Psoas muscle (tissue), 8 donors: ENCODE results near the gene ADAMTS2. TPM values are rescaled to one million over a fixed set of nuclear protein-coding genes. Genes with fewer than 3 reads are reported as not detected.

Source experiments
- ATAC-seq, 4 donors: fragments of 200-7000 bp; cut with Tn5 transposase; one replicate each; pipeline ENCODE4 v1.9.1; 2020; ENCODE audit warnings: moderate library complexity in 3 of 4, mild to moderate bottlenecking in 2 of 4
- DNase-seq, 2 donors: peaks; one replicate each; pipeline ENCODE4 v3.0.0-alpha.2; 2020
- H3K27ac ChIP-seq: fragments of 200-600 bp; one replicate; pipeline ENCODE4 v1.8.0; 2022
- H3K27me3 ChIP-seq, 3 donors: fragments of 200-600 bp in 1 of 3; one replicate each; pipeline versions ENCODE4 v1.6.1 to v1.8.0; 2013 to 2022; ENCODE audit warnings: low read length in 2 of 3, mild to moderate bottlenecking in 2 of 3, moderate library complexity in 1 of 3; ENCODE audit not compliant: insufficient read depth in 3 of 3
- H3K36me3 ChIP-seq, 2 donors: fragments of 200-600 bp in 1 of 2; one replicate each; pipeline versions ENCODE4 v1.6.1 to v1.8.0; 2013 to 2022; ENCODE audit warnings: low read depth in 1 of 2, mild to moderate bottlenecking in 1 of 2, moderate library complexity in 1 of 2; ENCODE audit not compliant: insufficient read depth in 1 of 2
- H3K4me1 ChIP-seq: fragments of 200-600 bp; one replicate; pipeline ENCODE4 v1.8.0; 2022
- H3K4me3 ChIP-seq: fragments of 200-600 bp; one replicate; pipeline ENCODE4 v1.8.0; 2022; ENCODE audit warnings: mild to moderate bottlenecking
- H3K9me3 ChIP-seq: fragments of 200-600 bp; one replicate; pipeline ENCODE4 v1.8.0; 2022
- WGBS, 3 donors: extraction: QIAGEN DNeasy Blood & Tissue Kit; methylation state at CpG; one replicate each; pipeline versions ENCODE4 v1.1.6 to v1.1.7; 2013; 5-methylcytosine and 5-hydroxymethylcytosine counted together
- intact Hi-C, 2 donors: fragments of 100-400 bp; cut with DNase I; formaldehyde crosslinking; loops; one replicate each; pipeline versions ENCODE4 v1.11.0 to v1.14.2; 2022
- polyA plus RNA-seq, 3 donors: library from polyadenylated mRNA; stranded (reverse); fragments of 200-250 nt; gene quantifications; one replicate each; pipeline ENCODE4 v1.2.3, GENCODE V29; 2013
- total RNA-seq, 4 donors: library from RNA; stranded (reverse); fragmentation: NEBNext Ultra II Directional in 2 of 4; extraction: Animal tissue kit (Norgen Biotek cat#: 25700) in 2 of 4; gene quantifications; one replicate each; pipeline versions ENCODE4 v1.2.1 to v1.2.4, GENCODE V29; 2021 to 2023
- TF ChIP-seq, protein P1 (sequence below): fragments of 200-600 bp; IDR thresholded peaks from one replicate; pipeline ENCODE4 v1.8.0; 2022; ENCODE audit warnings: antibody characterized with exemption
- donor health status: healthy with polysubstance abuse.
- donor health status: DM: no; HTN: no; CAD: no; lungs with moderate emphysema.
- donor health status: Bipolar disorder and iron deficiency.
- donor health status: healthy.
- donor health status: DM: yes; HTN: yes; CAD: no.
- donor health status: DM: no; HTN: no; CAD: no.
- donor health status: DM: no; HTN: no; CAD: no.
- donor health status: DM: yes; HTN: yes; CAD: no.

ADAMTS2 gene
- total and polyA plus RNA-seq, 7 donors, result 0.83 to 3.7 (median 2.0) TPM

DNA sequence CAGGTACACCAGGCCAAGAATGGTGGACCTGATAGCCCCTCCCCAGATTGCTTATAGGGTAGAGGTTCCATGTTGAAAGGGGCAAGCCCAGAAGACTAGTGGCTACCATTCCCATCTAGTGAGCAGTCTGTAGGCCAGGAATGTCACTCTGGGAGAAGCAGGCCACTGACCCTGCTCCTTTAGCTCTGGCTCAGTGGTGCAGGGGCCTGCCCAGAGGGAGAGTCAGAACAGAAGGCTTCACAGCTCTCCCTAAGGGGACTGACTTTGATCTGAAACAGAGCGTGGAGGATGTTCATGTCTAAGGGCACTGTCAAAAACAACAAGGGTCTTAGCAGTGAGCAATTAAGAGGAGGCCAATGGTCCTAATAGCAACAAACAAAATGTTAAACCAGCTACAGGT is 203.4 kb downstream of the ADAMTS2 start:
- no peaks in the 10 kb centered on the region for H3K4me1 ChIP-seq
- no peak overlapping the region for H3K27ac ChIP-seq
- no peaks in the 10 kb centered on the region for H3K9me3 ChIP-seq
- intact Hi-C loops, result no loop called here
- ATAC-seq, result no peak
- TF ChIP-seq, protein P1, sequence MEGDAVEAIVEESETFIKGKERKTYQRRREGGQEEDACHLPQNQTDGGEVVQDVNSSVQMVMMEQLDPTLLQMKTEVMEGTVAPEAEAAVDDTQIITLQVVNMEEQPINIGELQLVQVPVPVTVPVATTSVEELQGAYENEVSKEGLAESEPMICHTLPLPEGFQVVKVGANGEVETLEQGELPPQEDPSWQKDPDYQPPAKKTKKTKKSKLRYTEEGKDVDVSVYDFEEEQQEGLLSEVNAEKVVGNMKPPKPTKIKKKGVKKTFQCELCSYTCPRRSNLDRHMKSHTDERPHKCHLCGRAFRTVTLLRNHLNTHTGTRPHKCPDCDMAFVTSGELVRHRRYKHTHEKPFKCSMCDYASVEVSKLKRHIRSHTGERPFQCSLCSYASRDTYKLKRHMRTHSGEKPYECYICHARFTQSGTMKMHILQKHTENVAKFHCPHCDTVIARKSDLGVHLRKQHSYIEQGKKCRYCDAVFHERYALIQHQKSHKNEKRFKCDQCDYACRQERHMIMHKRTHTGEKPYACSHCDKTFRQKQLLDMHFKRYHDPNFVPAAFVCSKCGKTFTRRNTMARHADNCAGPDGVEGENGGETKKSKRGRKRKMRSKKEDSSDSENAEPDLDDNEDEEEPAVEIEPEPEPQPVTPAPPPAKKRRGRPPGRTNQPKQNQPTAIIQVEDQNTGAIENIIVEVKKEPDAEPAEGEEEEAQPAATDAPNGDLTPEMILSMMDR, result no peak
- no peak for DNase-seq
- no peaks in the 10 kb centered on the region for H3K27me3 ChIP-seq
- H3K4me3 ChIP-seq, result no peak overlapping the region
- 0 to 100% (median 23%) methylated on average over 1 of the region's 1 CpG for WGBS, 3 donors
- no peaks in the 10 kb centered on the region for H3K36me3 ChIP-seq

DNA sequence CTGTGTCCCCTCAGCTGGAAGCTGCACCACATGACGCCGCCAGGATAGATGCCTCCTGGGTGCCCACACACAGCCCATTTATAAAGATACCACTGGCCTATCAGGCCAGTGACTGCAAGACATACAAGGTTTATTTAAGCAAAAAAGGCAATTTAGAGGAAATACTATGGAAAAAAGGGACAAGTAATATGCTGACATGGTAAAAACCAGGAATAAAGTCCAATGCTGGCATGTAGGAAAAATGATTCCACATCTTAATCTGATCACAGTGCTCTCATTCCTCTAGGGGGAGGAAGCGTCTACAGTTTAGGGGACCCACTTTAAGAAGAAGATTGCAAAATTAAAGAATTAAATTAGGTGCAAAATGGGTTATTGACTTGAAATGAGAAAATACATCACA is 205.0 kb downstream of the ADAMTS2 start:
- DNase-seq (no peak), ATAC-seq (no peak)
- H3K36me3 ChIP-seq, result no peaks in the 10 kb centered on the region
- WGBS, 3 donors, result 75 to 81% (median 80%) methylated on average over 3 of the region's 3 CpGs
- no peak overlapping the region for H3K4me3 ChIP-seq
- TF ChIP-seq, protein P1, result no peak
- intact Hi-C loops, result no loop called here
- H3K9me3 ChIP-seq, result no peaks in the 10 kb centered on the region
- no peaks in the 10 kb centered on the region for H3K4me1 ChIP-seq
- no peaks in the 10 kb centered on the region for H3K27me3 ChIP-seq
- H3K27ac ChIP-seq, result no peak overlapping the region

DNA sequence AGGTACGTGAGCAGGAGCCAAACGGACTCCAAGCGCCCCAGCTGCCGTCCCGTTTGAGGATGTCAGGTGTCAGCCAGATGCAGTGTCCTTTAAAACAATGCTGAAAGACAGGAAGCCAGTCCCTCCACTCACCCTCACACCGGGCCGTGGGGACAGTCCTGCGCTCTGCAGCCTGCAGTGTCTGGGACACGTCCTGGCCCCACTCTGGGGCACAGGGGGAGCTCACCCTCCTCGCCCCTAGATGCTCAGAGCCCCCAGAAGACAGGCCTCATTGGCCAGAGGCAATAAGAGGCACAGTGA is 205.4 kb downstream of the ADAMTS2 start:
- TF ChIP-seq, protein P1, result no peak
- DNase-seq (no peak), ATAC-seq (no peak)
- H3K36me3 ChIP-seq, result no peaks in the 10 kb centered on the region
- H3K9me3 ChIP-seq, result no peaks in the 10 kb centered on the region
- no peak overlapping the region for H3K4me3 ChIP-seq
- H3K27me3 ChIP-seq, result no peaks in the 10 kb centered on the region
- no peaks in the 10 kb centered on the region for H3K4me1 ChIP-seq
- H3K27ac ChIP-seq, result no peak overlapping the region
- intact Hi-C loops, result no loop called here
- WGBS, 3 donors, result 53 to 64% (median 63%) methylated on average over 10 of the region's 10 CpGs

DNA sequence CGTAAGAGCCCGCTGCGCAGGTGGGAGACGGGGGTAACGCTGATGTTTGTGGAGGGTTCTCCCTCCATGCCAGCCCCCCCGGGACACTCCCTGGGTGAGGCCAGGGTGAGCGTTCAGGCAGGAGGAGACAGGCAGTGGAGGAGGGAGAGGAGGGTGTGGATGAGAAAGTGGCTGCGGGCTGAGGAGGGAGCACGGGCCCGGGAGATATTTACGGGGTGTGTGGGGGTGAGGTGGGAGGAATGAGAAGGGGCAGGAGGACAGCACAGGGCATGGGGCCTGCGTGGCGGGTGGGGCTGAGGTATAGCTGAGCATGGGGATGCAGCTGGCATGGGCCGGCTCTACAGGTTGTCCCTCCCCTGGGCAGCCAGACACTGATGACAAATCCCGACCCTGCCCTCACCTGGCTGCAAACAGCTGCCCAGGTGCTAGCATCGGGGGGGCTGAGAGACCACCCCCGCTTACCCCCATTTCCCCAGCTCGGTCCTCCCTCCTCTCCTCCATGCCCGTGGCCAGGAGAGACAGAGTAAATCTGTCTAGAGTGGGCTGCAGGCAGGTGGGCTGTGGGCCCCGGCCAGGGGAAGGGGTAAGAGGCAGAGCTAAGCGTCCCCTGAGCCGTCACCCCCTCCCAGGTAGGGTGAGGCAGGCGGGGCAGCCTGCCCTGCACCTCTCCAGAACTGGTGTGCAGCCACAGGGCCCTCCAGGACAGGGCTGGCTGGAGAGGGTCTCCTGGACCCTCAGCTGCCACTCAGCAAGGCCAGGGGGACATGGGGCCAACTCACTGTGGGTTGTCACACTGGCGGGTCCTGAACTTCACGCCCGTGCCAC is 205.9 kb downstream of the ADAMTS2 start:
- TF ChIP-seq, protein P1, result no peak
- H3K9me3 ChIP-seq, result no peaks in the 10 kb centered on the region
- DNase-seq (no peak), ATAC-seq (no peak)
- no peaks in the 10 kb centered on the region for H3K27me3 ChIP-seq
- H3K27ac ChIP-seq, result no peak overlapping the region
- H3K4me3 ChIP-seq, result no peak overlapping the region
- 82 to 88% (median 83%) methylated on average over 23 to 26 of the region's 26 CpGs for WGBS, 3 donors
- intact Hi-C loops, result no loop called here
- H3K4me1 ChIP-seq, result no peaks in the 10 kb centered on the region
- H3K36me3 ChIP-seq, result no peaks in the 10 kb centered on the region

DNA sequence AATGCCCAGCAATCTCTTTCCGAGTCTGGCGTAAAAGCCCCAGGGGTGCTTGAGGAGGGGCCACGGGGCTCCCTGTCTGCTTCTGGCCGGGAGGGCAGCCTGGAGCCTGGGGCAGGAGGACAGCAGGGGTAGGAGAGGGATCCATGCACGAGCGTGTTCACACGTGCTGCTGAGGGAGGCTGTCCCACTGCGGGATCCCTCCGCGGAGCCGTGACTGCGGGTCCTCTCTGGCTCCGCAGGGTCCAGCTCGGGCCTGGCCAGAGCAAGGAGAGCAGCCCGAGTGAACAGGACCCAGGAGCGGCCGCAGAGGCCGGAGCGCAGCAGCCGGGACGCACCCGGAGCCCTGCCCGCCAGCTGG is 206.7 kb downstream of the ADAMTS2 start:
- DNase-seq (no peak), ATAC-seq (no peak)
- no peaks in the 10 kb centered on the region for H3K36me3 ChIP-seq
- TF ChIP-seq, protein P1, result no peak
- 69 to 80% (median 78%) methylated on average over 23 of the region's 23 CpGs for whole genome bisulfite sequencing, 3 donors
- H3K27me3 ChIP-seq, result no peaks in the 10 kb centered on the region
- intact Hi-C loops, result no loop called here
- H3K4me3 ChIP-seq, result no peak overlapping the region
- H3K4me1 ChIP-seq, result no peaks in the 10 kb centered on the region
- no peak overlapping the region for H3K27ac ChIP-seq
- H3K9me3 ChIP-seq, result no peaks in the 10 kb centered on the region
